SK-N-MC (cell line): ENCODE data around the gene UNC13B.

ENCODE experiments used
- EZH2 ChIP-seq: fragments of 200-600 bp; sonication (generic); IDR thresholded peaks from one replicate; pipeline ENCODE4 v1.6.1; 2017; ENCODE audit warnings: antibody characterized with exemption
- FOXP2 ChIP-seq: optimal IDR thresholded peaks from 2 replicates; pipeline ENCODE3; 2011; ENCODE audit warnings: mild to moderate bottlenecking, moderate library complexity; ENCODE audit not compliant: insufficient read depth; ENCODE audit errors: extremely low read length, control extremely low read depth
- POLR2AphosphoS5 ChIP-seq: IDR thresholded peaks from 2 replicates; pipeline ENCODE4 v1.6.1; 2012; ENCODE audit warnings: mild to moderate bottlenecking, low read depth, low read length, borderline replicate concordance

- TF ChIP-seq EZH2 (no peak), POLR2AphosphoS5 (no peak), FOXP2 (no peak)
Observed at GRCh38 chr9:35432076-35432475, 270.3 kb downstream of the UNC13B start.
